ENCODE measurements around the gene ZNF530.

- TF ChIP-seq, protein P1, sequence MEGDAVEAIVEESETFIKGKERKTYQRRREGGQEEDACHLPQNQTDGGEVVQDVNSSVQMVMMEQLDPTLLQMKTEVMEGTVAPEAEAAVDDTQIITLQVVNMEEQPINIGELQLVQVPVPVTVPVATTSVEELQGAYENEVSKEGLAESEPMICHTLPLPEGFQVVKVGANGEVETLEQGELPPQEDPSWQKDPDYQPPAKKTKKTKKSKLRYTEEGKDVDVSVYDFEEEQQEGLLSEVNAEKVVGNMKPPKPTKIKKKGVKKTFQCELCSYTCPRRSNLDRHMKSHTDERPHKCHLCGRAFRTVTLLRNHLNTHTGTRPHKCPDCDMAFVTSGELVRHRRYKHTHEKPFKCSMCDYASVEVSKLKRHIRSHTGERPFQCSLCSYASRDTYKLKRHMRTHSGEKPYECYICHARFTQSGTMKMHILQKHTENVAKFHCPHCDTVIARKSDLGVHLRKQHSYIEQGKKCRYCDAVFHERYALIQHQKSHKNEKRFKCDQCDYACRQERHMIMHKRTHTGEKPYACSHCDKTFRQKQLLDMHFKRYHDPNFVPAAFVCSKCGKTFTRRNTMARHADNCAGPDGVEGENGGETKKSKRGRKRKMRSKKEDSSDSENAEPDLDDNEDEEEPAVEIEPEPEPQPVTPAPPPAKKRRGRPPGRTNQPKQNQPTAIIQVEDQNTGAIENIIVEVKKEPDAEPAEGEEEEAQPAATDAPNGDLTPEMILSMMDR (IDR thresholded peaks at IDR 0.05), result no peak
- TF ChIP-seq EZH2 (IDR thresholded peaks at IDR 0.05), result no peak
- no peak for TF ChIP-seq EZH2phosphoT487 (IDR thresholded peaks at IDR 0.05)
These were observed 42.0 kb upstream of the ZNF530 start for GRCh38 chr19:57557659-57558058.

Measured in neural progenitor cell (in vitro differentiated cells).